ENCODE data around the gene SUMO3. TPM values are rescaled to one million over a fixed set of nuclear protein-coding genes. Genes with fewer than 3 reads are reported as not detected.
A peak's percentile ranks its signal among the peaks of the same experiment; 100 is the strongest.

The SUMO3 gene
- total and polyA plus RNA-seq, 2 donors (not counting 1 experiment from before 2014, with no cell fraction given), result 96.3 to 190 TPM

DNA sequence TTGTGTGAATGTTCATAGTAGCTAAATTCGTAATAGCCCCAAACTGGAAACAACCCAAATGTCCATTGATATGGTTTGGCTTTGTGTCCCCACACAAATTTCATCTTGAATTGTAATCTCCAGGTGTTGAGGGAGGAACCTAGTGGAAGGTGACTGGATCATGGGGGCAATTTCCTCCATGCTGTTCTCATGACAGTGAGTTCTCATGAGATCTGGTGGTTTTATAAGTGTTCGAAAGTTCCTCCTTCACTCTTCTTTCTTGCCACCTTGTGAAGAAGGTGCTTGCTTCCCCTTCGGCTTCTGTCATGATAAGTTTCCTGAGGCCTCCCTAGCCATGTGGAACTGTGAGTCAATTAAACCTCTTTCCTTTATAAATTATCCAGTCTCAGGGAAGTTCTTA is 27.5 kb downstream of the SUMO3 start:
- H2AFZ ChIP-seq (ENCODE audit: low read length), result no peak overlapping the region
- no peak overlapping the region for H3K4me3 ChIP-seq (replicated peaks in 1 of 4; ENCODE audit: control extremely low read depth in 1 of 4, insufficient read depth in 1 of 4, low read depth in 3 of 4, low read length in 4 of 4)
- no peaks in the 10 kb centered on the region for H3K36me3 ChIP-seq (ENCODE audit: control insufficient read depth, insufficient read depth, low read length)
- DNase-seq (ENCODE audit: low read depth in 2 of 2), result no peak
- no peaks in the 10 kb centered on the region for H3K27me3 ChIP-seq (ENCODE audit: control insufficient read depth, insufficient read depth, low read length)
- no peak overlapping the region for H3K27ac ChIP-seq (ENCODE audit: insufficient read depth, low read length)
- TF ChIP-seq, protein P1, sequence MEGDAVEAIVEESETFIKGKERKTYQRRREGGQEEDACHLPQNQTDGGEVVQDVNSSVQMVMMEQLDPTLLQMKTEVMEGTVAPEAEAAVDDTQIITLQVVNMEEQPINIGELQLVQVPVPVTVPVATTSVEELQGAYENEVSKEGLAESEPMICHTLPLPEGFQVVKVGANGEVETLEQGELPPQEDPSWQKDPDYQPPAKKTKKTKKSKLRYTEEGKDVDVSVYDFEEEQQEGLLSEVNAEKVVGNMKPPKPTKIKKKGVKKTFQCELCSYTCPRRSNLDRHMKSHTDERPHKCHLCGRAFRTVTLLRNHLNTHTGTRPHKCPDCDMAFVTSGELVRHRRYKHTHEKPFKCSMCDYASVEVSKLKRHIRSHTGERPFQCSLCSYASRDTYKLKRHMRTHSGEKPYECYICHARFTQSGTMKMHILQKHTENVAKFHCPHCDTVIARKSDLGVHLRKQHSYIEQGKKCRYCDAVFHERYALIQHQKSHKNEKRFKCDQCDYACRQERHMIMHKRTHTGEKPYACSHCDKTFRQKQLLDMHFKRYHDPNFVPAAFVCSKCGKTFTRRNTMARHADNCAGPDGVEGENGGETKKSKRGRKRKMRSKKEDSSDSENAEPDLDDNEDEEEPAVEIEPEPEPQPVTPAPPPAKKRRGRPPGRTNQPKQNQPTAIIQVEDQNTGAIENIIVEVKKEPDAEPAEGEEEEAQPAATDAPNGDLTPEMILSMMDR (conservative IDR thresholded peaks at IDR 0.05 in 1 of 2, IDR thresholded peaks at IDR 0.05 in 1 of 2; ENCODE audit: low read depth in 1 of 2, low read length in 2 of 2), result no peak
- no peak for TF ChIP-seq EZH2 (IDR thresholded peaks at IDR 0.05; ENCODE audit: low read length, missing control alignments)
- H4K20me1 ChIP-seq (ENCODE audit: control insufficient read depth, extremely low read depth, insufficient read depth, low read length), result no peaks in the 10 kb centered on the region
- H3K9ac ChIP-seq (ENCODE audit: insufficient read depth, low read length), result no peak overlapping the region
- peaks cover 36% of the 10 kb centered on the region for H3K79me2 ChIP-seq (ENCODE audit: control insufficient read depth, insufficient read depth, low read length)
- H3K9me3 ChIP-seq (ENCODE audit: control insufficient read depth, insufficient read depth, low read depth, low read length), result no peaks in the 10 kb centered on the region
- H3K4me2 ChIP-seq (ENCODE audit: extremely low read depth, insufficient read depth, low read length), result no peak overlapping the region
- H3K4me1 ChIP-seq (ENCODE audit: control insufficient read depth, extremely low read depth, insufficient read depth, low read length), result no peaks in the 10 kb centered on the region

DNA sequence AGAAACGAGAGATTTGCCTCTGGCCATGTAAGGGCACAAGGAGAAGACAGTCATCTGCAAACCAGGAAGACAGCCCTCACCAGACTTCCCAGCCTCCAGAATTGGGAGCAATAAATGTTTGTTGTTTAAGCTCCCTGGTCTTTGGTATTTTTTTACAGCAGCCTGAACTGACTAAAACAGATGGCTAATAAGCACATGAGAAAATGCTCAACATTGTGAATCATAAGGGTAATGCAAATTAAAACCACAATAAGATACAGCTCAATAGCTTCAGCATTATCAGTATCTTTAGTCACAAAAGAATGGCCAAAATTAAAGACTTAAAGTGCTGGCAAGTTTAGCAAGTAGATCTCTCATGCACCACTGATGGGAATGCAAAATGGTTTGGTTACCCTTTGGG is 28.0 kb downstream of the SUMO3 start:
- Histone ChIP-seq H3K27ac (ENCODE audit: insufficient read depth, low read length) (no peak overlapping the region), H3K9ac (ENCODE audit: insufficient read depth, low read length) (no peak overlapping the region), H3K79me2 (ENCODE audit: control insufficient read depth, insufficient read depth, low read length) (peaks cover 36% of the 10 kb centered on the region), H3K27me3 (ENCODE audit: control insufficient read depth, insufficient read depth, low read length) (no peaks in the 10 kb centered on the region), H3K4me3 (replicated peaks in 1 of 4; ENCODE audit: control extremely low read depth in 1 of 4, insufficient read depth in 1 of 4, low read depth in 3 of 4, low read length in 4 of 4) (no peak overlapping the region), H4K20me1 (ENCODE audit: control insufficient read depth, extremely low read depth, insufficient read depth, low read length) (no peaks in the 10 kb centered on the region), H3K36me3 (ENCODE audit: control insufficient read depth, insufficient read depth, low read length) (no peaks in the 10 kb centered on the region), H2AFZ (ENCODE audit: low read length) (no peak overlapping the region), H3K4me1 (ENCODE audit: control insufficient read depth, extremely low read depth, insufficient read depth, low read length) (no peaks in the 10 kb centered on the region), H3K9me3 (ENCODE audit: control insufficient read depth, insufficient read depth, low read depth, low read length) (no peaks in the 10 kb centered on the region), H3K4me2 (ENCODE audit: extremely low read depth, insufficient read depth, low read length) (no peak overlapping the region)
- DNase-seq (ENCODE audit: low read depth in 2 of 2), result peak in 1 of 2 donors; percentile 83
- no peak for TF ChIP-seq EZH2 (IDR thresholded peaks at IDR 0.05; ENCODE audit: low read length, missing control alignments)
- TF ChIP-seq, protein P1 (conservative IDR thresholded peaks at IDR 0.05 in 1 of 2, IDR thresholded peaks at IDR 0.05 in 1 of 2; ENCODE audit: low read depth in 1 of 2, low read length in 2 of 2), result no peak

DNA sequence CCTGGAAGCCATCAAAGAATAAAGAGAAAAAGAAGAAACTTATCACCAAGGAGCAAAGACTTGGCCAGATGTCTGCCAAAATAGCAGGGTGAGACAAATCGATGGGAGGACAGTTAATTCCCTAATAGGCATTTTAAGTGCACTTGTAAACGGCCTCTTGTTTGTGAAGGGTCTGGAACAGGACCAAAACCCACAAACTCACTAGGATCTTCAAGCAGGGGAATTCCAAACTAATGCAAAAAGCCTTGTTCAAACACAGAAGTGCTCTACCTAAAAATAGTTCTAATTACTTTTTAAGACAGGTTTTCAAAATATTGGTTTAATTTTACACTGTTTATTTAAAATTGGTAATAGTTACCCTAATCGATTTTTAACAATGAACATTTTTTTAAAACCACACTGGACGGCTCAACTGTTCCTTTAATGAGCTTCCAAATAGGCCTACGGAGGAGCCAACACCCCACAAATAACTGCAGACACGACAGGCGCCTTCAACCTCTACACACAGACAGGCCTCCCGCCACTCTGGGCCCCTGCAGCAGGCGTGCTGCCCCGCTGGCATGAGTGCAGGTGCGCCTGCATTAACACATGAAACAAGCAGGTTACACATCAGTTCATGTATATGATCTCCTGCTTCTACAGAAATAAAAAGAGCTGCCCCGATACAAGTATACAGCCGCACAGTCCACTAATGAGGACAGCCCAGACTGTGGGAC is 32.1 kb downstream of the SUMO3 start:
- H3K79me2 ChIP-seq (ENCODE audit: control insufficient read depth, insufficient read depth, low read length), result peaks cover 24% of the 10 kb centered on the region
- H3K27ac ChIP-seq (ENCODE audit: insufficient read depth, low read length), result no peak overlapping the region

More for the DNA sequence above, 32.1 kb downstream of the SUMO3 start:
- Histone ChIP-seq H3K4me1 (ENCODE audit: control insufficient read depth, extremely low read depth, insufficient read depth, low read length) (no peaks in the 10 kb centered on the region), H3K27me3 (ENCODE audit: control insufficient read depth, insufficient read depth, low read length) (no peaks in the 10 kb centered on the region), H3K4me3 (replicated peaks in 1 of 4; ENCODE audit: control extremely low read depth in 1 of 4, insufficient read depth in 1 of 4, low read depth in 3 of 4, low read length in 4 of 4) (no peak overlapping the region), H3K9ac (ENCODE audit: insufficient read depth, low read length) (no peak overlapping the region), H2AFZ (ENCODE audit: low read length) (no peak overlapping the region), H3K4me2 (ENCODE audit: extremely low read depth, insufficient read depth, low read length) (no peak overlapping the region), H4K20me1 (ENCODE audit: control insufficient read depth, extremely low read depth, insufficient read depth, low read length) (no peaks in the 10 kb centered on the region), H3K9me3 (ENCODE audit: control insufficient read depth, insufficient read depth, low read depth, low read length) (no peaks in the 10 kb centered on the region), H3K36me3 (ENCODE audit: control insufficient read depth, insufficient read depth, low read length) (no peaks in the 10 kb centered on the region)
- no peak for TF ChIP-seq EZH2 (IDR thresholded peaks at IDR 0.05; ENCODE audit: low read length, missing control alignments)
- TF ChIP-seq, protein P1 (conservative IDR thresholded peaks at IDR 0.05 in 1 of 2, IDR thresholded peaks at IDR 0.05 in 1 of 2; ENCODE audit: low read depth in 1 of 2, low read length in 2 of 2), result no peak
- DNase-seq (ENCODE audit: low read depth in 2 of 2), result peak; percentile 28 to 75

All from fibroblast of lung (primary cell).